Measurements from ENCODE around the gene RPS27L. TPM values are rescaled to one million over a fixed set of nuclear protein-coding genes. Genes with fewer than 3 reads are reported as not detected.

RPS27L gene
- total RNA-seq, 1 experiment from 2014 or later: 65.6 TPM

- H3K9me3 ChIP-seq (ENCODE audit: low read depth, low read length, poor library complexity, severe bottlenecking): no peaks in the 10 kb centered on the region
- no peaks in the 10 kb centered on the region for H3K27me3 ChIP-seq (replicated peaks; ENCODE audit: insufficient read depth, low read depth, low read length, poor library complexity)
- ChIA-PET POLR2A (ENCODE audit: low non-redundant PET) (no interaction called here), CTCF (no interaction called here)
- H3K4me1 ChIP-seq (ENCODE audit: insufficient read depth, low read length, poor library complexity, severe bottlenecking): no peaks in the 10 kb centered on the region
- H3K36me3 ChIP-seq (ENCODE audit: insufficient read depth, low read length, poor library complexity, severe bottlenecking): no peaks in the 10 kb centered on the region
- peak; percentile 12 for DNase-seq (ENCODE audit: low spot score)
- intact Hi-C loops (cut with micrococcal nuclease; ENCODE audit: unreplicated experiment): no loop called here
- TF ChIP-seq EZH2 (IDR thresholded peaks at IDR 0.05; ENCODE audit: borderline replicate concordance, low read depth, low read length, poor library complexity, severe bottlenecking) (no peak), CTCF (conservative IDR thresholded peaks at IDR 0.05; ENCODE audit: low read depth, low read length) (no peak)
- no TSS peak for BruUV-seq (replicated peaks)
- no peak overlapping the region for H3K4me3 ChIP-seq (ENCODE audit: low read depth, low read length, poor library complexity, severe bottlenecking)
- H3K27ac ChIP-seq (ENCODE audit: low read depth, low read length, poor library complexity, severe bottlenecking): no peak overlapping the region
Observed at GRCh38 chr15:63146684-63147083, 10.6 kb downstream of the RPS27L start.

- CTCF ChIA-PET: no interaction called here
Observed at GRCh38 chr15:63145426-63145825, 11.9 kb downstream of the RPS27L start.

GRCh38 chr15:63140936-63141335 lies 16.3 kb downstream of the RPS27L start:
- no peaks in the 10 kb centered on the region for H3K27me3 ChIP-seq (replicated peaks; ENCODE audit: insufficient read depth, low read depth, low read length, poor library complexity)
- intact Hi-C loops (cut with micrococcal nuclease; ENCODE audit: unreplicated experiment): no loop called here
- BruUV-seq (replicated peaks): no TSS peak
- ChIA-PET CTCF (no interaction called here), POLR2A (ENCODE audit: low non-redundant PET) (no interaction called here)
- TF ChIP-seq CTCF (conservative IDR thresholded peaks at IDR 0.05; ENCODE audit: low read depth, low read length) (no peak), EZH2 (IDR thresholded peaks at IDR 0.05; ENCODE audit: borderline replicate concordance, low read depth, low read length, poor library complexity, severe bottlenecking) (no peak)
- no peak for DNase-seq (ENCODE audit: low spot score)
- no peaks in the 10 kb centered on the region for H3K4me1 ChIP-seq (ENCODE audit: insufficient read depth, low read length, poor library complexity, severe bottlenecking)
- no peak overlapping the region for H3K4me3 ChIP-seq (ENCODE audit: low read depth, low read length, poor library complexity, severe bottlenecking)
- H3K27ac ChIP-seq (ENCODE audit: low read depth, low read length, poor library complexity, severe bottlenecking): no peak overlapping the region
- no peaks in the 10 kb centered on the region for H3K9me3 ChIP-seq (ENCODE audit: low read depth, low read length, poor library complexity, severe bottlenecking)
- H3K36me3 ChIP-seq (ENCODE audit: insufficient read depth, low read length, poor library complexity, severe bottlenecking): no peaks in the 10 kb centered on the region

More at GRCh38 chr15:63145426-63145825, 11.9 kb downstream of the RPS27L start:
- Histone ChIP-seq H3K4me1 (ENCODE audit: insufficient read depth, low read length, poor library complexity, severe bottlenecking) (no peaks in the 10 kb centered on the region), H3K36me3 (ENCODE audit: insufficient read depth, low read length, poor library complexity, severe bottlenecking) (no peaks in the 10 kb centered on the region), H3K4me3 (ENCODE audit: low read depth, low read length, poor library complexity, severe bottlenecking) (no peak overlapping the region), H3K27me3 (replicated peaks; ENCODE audit: insufficient read depth, low read depth, low read length, poor library complexity) (no peaks in the 10 kb centered on the region), H3K9me3 (ENCODE audit: low read depth, low read length, poor library complexity, severe bottlenecking) (no peaks in the 10 kb centered on the region), H3K27ac (ENCODE audit: low read depth, low read length, poor library complexity, severe bottlenecking) (no peak overlapping the region)
- BruUV-seq (replicated peaks): no TSS peak
- intact Hi-C loops (cut with micrococcal nuclease; ENCODE audit: unreplicated experiment): no loop called here
- DNase-seq (ENCODE audit: low spot score): no peak
- TF ChIP-seq CTCF (conservative IDR thresholded peaks at IDR 0.05; ENCODE audit: low read depth, low read length) (no peak), EZH2 (IDR thresholded peaks at IDR 0.05; ENCODE audit: borderline replicate concordance, low read depth, low read length, poor library complexity, severe bottlenecking) (no peak)
- POLR2A ChIA-PET (ENCODE audit: low non-redundant PET): no interaction called here
